ENCODE measurements around the gene ZBTB7A.

- TF ChIP-seq CTBP1 (IDR thresholded peaks at IDR 0.05; ENCODE audit: borderline replicate concordance) (no peak), NFRKB (IDR thresholded peaks at IDR 0.05) (no peak), ELF4 (IDR thresholded peaks at IDR 0.05) (no peak), SP1 (IDR thresholded peaks at IDR 0.05) (no peak), SUZ12 (IDR thresholded peaks at IDR 0.05) (no peak), FOXK2 (IDR thresholded peaks at IDR 0.05) (no peak), FOXA1 (IDR thresholded peaks at IDR 0.05) (no peak), HDGF (IDR thresholded peaks at IDR 0.05; ENCODE audit: borderline replicate concordance) (no peak), TARDBP (IDR thresholded peaks at IDR 0.05) (no peak), BHLHE40 (IDR thresholded peaks at IDR 0.05; ENCODE audit: borderline replicate concordance) (no peak), LEF1 (IDR thresholded peaks at IDR 0.05; ENCODE audit: borderline replicate concordance) (no peak)
- TF ChIP-seq, protein P1, sequence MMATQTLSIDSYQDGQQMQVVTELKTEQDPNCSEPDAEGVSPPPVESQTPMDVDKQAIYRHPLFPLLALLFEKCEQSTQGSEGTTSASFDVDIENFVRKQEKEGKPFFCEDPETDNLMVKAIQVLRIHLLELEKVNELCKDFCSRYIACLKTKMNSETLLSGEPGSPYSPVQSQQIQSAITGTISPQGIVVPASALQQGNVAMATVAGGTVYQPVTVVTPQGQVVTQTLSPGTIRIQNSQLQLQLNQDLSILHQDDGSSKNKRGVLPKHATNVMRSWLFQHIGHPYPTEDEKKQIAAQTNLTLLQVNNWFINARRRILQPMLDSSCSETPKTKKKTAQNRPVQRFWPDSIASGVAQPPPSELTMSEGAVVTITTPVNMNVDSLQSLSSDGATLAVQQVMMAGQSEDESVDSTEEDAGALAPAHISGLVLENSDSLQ (IDR thresholded peaks at IDR 0.05), result no peak
These were observed 31.6 kb downstream of the ZBTB7A start for GRCh38 chr19:4035018-4035566.

All from HEK293T (cell line).